Endometrial microvascular endothelial cells (primary cell): ENCODE measurements around the gene CEP43. TPM values are rescaled to one million over a fixed set of nuclear protein-coding genes. Genes with fewer than 3 reads are reported as not detected.
"Not testable (repeated sequence)": the region's sequence is repeated elsewhere in the genome, so short reads cannot be mapped to it uniquely, and the experiment has no call there.

ENCODE experiments used
- in situ Hi-C: cut with HindIII; loops from 2 replicates; pipeline ENCODE4 v1.10.0; 2017; ENCODE audit warnings: low sequenced_read_pairs, low pct_unique_long_range_greater_than_20kb; ENCODE audit errors: inconsistent ontology term
- total RNA-seq: library from RNA; depleted of rRNA; stranded (reverse); fragments of >200 nt; gene quantifications from one replicate; pipeline ENCODE4 v1.2.3, GENCODE V29; 2015; ENCODE audit errors: inconsistent ontology term

CEP43 gene, protein sequence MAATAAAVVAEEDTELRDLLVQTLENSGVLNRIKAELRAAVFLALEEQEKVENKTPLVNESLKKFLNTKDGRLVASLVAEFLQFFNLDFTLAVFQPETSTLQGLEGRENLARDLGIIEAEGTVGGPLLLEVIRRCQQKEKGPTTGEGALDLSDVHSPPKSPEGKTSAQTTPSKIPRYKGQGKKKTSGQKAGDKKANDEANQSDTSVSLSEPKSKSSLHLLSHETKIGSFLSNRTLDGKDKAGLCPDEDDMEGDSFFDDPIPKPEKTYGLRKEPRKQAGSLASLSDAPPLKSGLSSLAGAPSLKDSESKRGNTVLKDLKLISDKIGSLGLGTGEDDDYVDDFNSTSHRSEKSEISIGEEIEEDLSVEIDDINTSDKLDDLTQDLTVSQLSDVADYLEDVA
- total RNA-seq = 18.1 TPM

DNA sequence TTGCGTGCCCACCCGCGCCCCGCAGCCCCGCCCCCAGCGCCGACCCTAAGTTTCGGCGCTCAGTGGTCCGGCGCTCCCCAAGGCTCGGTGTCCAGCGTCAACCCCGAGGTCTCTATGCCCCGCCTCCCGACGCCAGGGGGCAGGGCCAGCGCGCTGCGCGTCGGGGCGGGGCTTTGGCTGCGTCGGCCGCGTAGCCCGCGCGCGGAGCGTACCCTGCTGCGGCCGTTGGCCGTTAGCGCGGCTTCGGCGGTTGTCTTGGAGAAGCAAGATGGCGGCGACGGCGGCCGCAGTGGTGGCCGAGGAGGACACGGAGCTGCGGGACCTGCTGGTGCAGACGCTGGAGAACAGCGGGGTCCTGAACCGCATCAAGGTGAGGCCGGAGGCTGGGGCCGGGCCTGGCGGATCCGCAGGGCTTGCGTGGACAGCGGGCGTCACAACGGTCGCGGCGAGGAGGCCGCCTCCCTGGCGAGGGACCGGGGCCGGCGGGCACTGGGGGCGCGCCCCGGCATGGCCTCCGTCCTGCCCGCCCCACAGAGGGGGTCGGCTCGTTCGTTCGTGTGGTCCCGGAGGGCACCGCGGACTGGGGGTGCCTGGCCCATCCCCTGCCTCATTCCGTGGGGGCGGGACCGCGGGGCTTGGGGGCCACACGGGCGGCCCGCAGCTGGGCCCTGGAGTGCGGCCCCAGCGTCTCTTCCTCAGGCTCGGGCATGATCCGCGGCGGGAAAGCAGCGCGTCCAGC is at the start of gene CEP43:
TSS of gene CEP43 (plus strand) at position 253 of the 739 bp plus-strand sequence. CDS start at position 269, 16 bp downstream.
- in situ Hi-C loops = no loop called here

DNA sequence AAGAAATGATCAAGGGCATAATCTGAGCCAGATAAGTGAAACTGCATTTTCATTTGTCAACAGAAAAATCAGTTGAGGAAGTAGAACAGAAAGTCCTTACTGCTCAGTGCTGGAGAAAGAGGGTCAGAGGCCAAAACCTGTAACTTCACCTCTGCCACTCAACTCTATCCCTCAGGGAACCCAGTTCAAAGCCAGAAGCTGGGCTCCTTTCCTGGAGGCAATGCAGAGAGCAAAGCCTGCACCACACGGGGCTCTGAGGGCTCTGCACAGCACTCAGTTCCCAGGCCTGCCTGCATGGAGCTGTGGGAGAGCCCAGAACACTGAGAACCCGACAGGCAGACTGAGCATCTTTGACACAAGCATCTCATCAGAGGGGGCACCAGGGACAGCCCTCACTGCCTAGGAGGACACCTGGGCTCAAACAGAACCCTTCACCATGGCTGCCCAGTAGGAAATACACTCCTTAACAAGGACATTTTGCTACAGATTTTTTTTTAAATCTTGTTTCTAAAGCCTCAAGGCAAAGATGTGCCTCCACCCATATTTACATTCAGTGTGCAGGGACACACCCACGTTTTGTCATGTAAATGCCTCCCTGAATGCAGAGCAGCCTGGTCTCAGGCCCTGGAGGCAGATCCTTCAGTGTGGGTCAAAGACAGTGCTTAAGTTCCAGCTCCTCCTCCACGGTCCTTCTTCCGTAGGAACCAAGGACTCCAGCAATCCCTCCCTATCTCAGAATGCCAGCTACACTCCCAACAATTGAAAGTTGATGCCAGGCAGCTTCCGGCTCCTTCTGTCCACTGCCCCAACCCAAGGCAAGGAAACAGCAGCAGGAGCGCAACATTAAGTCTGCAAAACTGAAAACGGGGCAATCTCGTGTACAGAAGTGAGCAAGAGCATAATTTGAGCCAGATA is 49.4 kb upstream of the CEP43 start:
- in situ Hi-C loops = no loop called here

DNA sequence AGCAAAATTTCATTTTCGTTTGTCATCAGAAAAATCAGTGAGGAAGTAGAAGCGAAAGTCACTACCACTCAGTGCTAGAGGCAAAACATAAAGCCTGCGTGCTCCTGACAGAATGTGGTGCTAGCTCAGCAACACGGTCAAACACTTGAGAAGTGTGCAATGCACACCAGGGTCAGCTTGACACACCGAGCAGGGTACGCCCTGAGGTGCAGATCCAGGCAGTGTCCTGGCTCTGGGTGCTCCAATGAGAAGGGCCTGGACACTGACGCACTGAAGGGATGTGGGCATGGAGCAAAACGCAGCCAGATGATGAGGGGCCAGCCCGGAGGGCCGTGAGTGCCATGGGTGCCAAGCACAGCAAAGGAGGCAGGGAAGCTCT is 48.8 kb upstream of the CEP43 start:
- in situ Hi-C loops = no loop called here

DNA sequence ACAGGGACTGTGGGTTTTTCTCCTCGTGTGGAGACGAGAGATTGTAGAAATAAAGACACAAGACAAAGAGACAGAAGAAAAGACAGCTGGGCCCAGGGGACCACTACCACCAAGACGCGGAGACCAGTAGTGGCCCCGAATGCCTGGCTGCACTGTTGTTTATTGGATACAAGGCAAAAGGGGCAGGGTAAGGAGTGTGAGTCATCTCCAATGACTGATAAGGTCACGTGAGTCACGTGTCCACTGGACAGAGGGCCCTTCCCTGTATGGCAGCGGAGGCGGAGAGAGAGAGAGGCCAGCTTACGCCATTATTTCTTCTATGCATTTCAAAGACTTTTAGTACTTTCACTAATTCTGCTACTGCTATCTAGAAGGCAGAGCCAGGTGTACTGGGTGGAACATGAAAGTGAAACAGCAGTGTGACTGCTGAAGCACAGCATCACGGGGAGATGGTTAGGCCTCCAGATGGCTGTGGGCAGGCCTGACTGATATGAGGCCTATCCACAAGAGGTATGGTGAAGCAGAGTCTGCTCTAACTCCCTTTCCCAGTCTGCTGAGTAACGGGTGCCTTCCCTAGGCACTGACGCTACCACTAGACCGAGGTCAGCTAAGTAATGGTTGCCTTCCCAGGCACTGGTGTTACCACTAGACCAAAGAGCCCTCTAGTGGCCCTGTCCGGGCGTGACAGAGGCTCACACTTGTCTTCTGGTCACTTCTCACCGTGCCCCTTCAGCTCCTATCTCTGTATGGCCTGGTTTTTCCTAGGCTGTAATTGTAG is 48.1 kb upstream of the CEP43 start:
- in situ Hi-C loops = not testable (repeated sequence)

DNA sequence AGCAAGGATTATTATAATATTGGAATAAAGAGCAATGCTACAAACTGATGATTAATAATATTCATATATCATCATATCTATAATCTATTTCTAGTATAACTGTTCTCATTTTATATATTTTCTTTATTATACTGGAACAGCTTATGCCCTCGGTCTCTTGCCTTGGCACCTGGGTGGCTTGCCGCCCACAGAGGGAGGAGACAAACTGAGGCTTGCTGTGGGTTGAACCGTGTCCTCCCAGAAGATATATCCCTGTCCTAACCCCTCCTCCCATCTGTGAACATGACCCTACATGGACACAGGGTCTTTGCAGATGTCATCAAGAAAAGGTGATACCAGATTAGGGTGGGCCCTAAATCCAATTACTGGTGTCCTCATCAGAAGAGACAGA is 47.5 kb upstream of the CEP43 start:
- in situ Hi-C loops = no loop called here

DNA sequence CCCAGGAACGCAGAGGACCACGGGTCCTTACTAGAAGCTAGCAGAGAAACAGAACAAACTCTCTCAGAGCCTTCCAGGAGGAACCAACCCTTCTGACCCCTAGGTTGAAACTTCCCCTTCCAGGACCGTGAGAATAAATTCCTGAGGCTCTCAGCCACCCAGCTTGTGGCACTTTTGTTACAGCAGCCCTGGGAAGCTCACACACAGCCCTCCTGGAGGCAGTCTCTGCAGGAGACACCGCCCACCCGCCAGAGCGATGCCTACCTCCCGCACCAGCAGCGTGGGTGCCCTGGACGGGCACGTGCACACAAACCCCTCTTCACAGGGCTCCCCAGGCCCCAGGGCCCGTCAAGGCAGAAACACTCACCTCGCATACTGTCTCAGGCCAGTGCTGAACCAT is 47.1 kb upstream of the CEP43 start:
- in situ Hi-C loops = no loop called here

DNA sequence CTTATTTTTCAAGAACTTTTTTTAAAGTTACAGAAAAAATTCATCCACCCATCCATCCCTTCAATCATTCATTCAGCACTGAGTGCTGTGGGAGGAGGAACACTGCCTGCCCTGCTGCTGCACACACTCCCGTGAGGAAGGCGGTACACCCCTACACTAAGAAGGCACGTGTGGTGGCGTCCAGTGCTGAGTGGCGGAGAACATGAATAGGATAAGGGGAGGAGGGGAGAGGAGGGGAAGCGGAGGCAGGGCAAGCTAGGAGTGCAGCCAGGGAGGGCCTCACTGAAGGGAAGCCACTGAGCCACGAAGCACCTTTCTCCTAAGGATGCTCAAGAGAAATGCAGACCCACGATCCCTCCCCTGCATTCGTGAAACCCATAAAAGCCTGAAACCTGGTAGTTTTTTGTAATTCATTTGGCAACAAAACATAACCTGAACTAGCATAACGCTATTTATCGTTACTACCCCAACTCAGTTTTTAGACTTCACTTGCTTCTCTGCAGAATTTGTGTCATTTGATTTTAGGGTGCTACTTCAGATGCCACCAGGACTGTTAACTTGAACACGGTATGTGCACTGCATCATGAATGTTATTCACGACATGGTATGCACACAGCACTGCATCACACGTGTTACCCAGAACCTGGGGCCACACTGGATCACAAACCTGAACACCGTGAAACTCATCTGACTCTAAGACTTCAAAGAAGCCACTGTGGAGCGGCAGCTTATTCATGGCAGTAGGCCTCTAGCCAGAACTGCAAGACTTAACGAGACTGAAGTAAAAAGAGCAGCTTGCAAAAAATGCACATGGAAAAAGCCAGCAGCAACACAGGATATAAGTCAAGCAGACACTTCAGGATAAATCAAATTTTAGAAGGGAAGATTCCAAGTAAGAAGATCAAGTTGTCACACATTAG is 46.4 kb upstream of the CEP43 start:
- in situ Hi-C loops = no loop called here

DNA sequence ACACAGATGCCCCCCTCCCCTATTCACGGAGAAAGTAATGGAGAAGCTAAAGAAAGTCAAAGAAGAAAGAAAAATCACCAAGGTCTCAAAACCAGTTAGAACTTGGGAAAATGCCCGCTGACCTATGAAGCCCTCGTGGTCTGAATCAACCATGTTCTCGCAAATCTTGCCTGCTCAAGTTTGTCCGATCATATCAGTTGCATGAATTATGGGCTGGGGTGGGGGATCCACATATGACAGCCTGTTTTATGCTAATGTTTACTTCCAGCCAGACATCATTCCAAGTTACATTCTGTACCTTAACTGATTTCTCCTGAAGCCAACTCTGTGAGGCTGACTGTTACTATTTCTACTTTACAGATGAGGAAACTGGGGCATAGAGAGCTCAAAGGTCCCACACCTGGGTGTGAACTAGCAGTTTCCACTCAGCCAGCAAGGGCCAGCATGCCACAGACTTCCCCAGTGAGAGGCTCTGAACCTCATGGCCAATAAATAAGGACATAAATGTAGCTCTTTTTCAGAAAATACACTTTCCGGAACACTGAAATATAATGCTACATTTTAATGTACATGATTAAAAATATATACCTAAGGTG is 45.0 kb upstream of the CEP43 start:
- in situ Hi-C loops = no loop called here

DNA sequence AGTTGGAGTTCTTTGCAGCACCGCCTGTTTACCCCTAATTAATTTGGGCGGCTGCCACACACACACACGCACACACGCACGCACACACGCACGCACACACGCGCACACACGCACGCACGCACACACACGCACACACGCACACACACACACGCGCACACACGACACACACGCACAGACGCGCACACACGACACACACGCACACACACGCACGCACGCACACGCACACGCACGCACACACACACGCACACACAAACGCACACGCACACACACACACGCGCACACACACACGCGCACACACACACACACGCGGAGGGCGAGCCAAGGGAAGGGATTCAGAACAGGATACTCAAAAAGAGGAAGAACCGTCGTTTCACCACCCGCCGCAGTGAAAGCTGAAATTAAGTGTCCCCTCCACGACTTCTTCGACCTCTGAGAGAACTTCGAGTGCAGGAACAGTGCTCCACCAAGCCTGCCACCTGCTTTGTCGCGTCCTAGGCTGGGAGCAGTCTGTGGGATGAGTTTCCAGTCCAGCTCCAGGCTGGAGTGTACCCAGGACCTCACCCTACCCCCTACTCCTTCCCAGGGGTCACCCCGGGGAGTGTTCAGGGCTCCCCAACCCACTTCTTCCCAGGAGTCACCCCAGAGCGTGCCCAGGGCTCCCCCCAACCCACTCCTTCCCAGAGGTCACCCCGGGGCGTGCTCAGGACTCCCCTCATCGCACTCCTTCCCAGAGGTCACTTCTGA is 43.9 kb upstream of the CEP43 start:
- in situ Hi-C loops = no loop called here

DNA sequence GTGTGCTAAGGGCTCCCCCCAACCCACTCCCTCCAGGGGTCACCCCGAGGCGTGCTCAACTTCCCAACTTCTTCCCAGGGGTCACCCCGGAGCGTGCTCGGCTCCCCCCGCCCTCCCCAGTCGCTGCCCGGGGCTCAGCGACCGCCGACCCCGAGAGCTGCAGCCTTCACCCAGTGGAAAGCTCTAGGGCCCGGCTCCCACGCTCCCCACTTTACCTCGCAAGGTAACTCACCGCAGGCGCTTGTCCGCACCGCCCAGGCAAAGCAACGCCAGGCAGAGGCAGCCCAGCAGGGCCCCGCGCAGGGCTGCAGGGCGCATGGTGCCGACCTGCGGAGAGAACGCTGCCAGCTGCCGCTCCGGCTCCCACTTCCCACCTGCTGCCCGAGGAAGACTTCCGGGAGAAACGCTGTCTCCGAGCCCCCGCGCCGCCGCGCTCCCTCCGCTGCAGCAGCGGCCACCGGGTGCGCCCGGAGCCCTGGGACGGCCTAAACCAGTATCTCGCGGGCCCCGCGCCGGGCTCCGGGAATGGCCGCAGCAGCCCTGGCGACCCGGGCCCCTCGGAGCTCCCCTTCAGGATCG is 43.2 kb upstream of the CEP43 start:
- in situ Hi-C loops = no loop called here

DNA sequence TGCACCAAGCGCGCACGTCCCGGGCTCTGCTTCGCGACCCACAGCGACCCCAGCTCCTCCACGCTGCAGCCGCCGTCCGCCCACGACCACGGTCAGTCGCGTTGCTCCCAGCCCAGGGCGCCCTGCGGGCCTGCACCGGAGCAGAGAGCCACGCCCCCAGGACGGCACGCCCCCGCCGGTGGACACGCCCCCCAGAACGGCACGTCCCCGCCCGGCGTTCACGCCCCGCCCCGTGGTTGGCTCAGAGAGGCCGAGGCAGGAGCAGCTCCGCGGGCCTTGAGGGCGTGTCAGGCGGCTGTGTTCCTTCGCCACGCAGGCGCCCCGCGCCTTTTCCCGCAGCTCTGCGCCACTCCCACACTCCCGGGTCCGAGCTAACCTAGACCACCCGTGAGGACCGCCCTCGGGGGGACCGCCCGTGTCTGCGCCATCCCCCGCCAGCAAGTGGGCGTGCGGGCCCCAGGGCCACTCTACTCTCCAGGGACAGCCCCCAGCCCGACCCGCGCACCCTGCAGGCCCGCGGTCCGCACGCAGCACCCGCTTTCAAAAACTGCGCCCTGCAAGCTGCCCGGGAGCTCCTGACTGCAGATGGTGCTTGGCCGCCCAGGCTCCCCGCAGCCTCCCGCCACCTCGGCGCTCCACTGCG is 42.6 kb upstream of the CEP43 start, which contains the start of gene RNASET2:
TSS of gene RNASET2 (minus strand) at position 107 of the 643 bp plus-strand sequence. CDS start 368 bp downstream, outside the sequence.
- in situ Hi-C loops = no loop called here

DNA sequence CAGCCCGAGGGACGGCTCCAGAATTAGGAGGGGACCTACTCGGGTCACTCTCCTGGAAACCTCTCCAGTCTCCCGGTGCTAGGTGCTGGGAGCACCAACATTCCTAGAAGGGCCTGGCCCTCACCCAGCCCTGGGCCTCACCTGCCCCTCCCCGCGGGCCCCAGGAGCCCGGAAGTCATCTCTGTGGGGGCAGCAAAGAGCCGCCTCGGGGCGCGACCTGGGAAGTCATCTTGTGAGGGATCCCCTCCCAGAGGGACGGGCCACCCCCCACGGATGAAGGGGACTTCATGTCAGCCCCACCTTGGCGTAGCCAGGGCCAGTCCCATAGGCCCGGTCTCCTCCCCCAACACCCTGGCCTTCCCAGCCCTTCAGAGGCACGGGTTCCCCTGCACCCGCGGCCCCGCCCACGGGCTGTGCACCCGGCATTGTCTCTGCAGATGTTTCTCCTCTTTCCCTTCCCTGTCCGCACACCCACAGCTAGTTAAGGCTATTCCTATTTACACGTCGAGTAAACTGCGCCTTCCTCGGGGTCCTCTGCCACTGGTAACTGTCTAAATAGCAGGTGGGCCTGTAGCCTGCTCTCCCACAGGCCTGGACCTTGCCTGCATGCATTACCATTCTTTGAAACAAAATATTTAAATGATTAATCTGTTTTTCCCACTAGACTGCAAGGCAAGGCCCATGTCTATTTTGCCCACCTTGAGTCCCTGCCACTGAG is 42.0 kb upstream of the CEP43 start:
- in situ Hi-C loops = no loop called here

DNA sequence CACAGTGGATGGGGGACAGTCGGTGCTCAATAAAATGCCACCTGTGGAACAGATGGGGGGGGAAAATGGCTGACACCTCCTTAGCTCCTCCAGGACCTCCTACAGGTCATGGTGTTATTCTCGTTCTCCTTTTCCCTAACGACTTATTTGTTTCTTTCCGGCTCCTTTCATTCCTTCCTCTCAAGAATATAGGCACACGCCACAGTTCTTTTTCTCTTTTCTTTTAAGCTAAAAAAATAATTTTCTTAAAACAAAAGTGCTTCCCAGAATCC is 41.5 kb upstream of the CEP43 start:
- in situ Hi-C loops = no loop called here

DNA sequence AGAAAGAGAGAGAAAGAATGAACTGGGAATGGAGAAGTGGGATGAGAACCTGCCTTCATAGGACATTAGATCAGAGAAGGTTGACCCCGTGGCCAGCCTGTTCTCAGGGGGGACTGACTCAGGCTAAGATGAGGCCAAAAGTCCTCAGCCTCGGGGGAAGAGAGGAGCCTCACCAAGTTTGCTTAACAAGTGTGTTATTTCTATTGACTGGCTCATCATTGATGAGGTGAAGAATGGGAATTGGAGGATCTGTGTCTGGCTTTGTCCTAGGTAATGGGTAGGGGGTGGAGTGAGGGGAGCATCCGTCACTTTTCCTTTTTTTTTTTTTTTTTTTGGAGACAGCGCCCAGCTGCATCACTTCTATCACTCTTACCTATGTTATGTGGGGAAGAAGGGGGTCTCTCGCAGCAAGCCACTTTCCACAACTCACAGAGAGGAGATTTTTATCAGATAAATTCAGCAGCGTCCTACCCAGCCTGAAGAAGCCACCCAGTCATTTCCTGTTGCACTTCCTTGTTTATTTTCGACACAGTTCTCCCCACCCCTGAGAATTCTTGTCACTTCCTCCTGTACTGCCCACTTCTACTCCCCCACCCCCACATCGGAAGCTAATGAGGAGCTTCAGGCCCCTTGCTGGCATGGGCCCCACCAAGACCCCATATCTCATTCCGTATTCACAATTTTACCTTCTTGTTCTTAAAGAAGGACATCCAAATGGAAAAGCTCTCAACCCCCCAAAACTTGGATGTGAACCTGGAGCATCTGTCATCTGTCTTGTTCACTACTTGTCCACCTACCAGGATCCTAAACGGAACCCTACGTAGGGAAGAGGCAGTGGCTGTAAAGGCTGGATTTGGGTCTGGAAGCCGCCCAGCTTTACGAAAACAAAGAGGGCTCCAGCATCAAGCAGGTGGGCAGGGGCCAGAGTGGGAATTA is 40.0 kb upstream of the CEP43 start:
- in situ Hi-C loops = no loop called here
